Endothelial cell of umbilical vein (primary cell): Measurements from ENCODE around the gene SELENON. TPM values are rescaled to one million over a fixed set of nuclear protein-coding genes. Genes with fewer than 3 reads are reported as not detected.

ENCODE experiments used
- BruUV-seq: library from RNA; stranded (reverse); fragments of 400-500 nt; replicated peaks from 2 replicates; lab custom pipeline; 2021; lab: Mats Ljungman, UMichigan
- CTCF ChIA-PET: fragments of 300-600, 350-600 bp; sonication (Branson Sonifier 250); formaldehyde crosslinking; loops from one replicate; lab custom pipeline; 2021; ENCODE audit warnings: antibody characterized with exemption, inconsistent platforms; lab: Charles Lee
- POLR2A ChIA-PET: fragments of 300-600, 350-600 bp; sonication (Branson Sonifier 250); formaldehyde crosslinking; loops from one replicate; lab custom pipeline; 2021; ENCODE audit warnings: antibody characterized with exemption, inconsistent platforms; lab: Charles Lee
- DNase-seq: peaks from one replicate; pipeline ENCODE4 v3.0.0-alpha.2; 2011; ENCODE audit warnings: low read depth, low spot score
- FAIRE-seq: peaks from 2 replicates; lab custom pipeline; 2011; peaks lifted over from hg19 to GRCh38; lab: Jason Lieb, UNC
- H2AFZ ChIP-seq: 2 replicates; pipeline ENCODE4 v1.6.0; 2012; ENCODE audit warnings: low read depth, low read length, control low read depth, inconsistent platforms
- H3K27ac ChIP-seq: 2 replicates; pipeline ENCODE4 v1.5.1; 2011; ENCODE audit warnings: low read depth, mild to moderate bottlenecking, control low read depth, low read length, moderate library complexity; ENCODE audit not compliant: insufficient read depth
- H3K27me3 ChIP-seq, 2 experiments: 2 replicates each; pipeline versions ENCODE4 v1.6.0 to v1.6.1; 2011; ENCODE audit warnings: low read length in 2 of 2, mixed read lengths in 1 of 2; ENCODE audit not compliant: control insufficient read depth in 2 of 2, insufficient read depth in 2 of 2
- H3K36me3 ChIP-seq, 2 experiments: 2 replicates in 1 of 2; 3 replicates in 1 of 2; pipeline ENCODE4 v1.5.1; 2011; ENCODE audit warnings: low read length in 2 of 2, mild to moderate bottlenecking in 1 of 2, moderate library complexity in 1 of 2; ENCODE audit not compliant: control insufficient read depth in 2 of 2, insufficient read depth in 2 of 2; ENCODE audit errors: extremely low read depth in 1 of 2
- H3K4me1 ChIP-seq: 3 replicates; pipeline ENCODE4 v1.5.1; 2011; ENCODE audit warnings: mild to moderate bottlenecking, low read length; ENCODE audit not compliant: control insufficient read depth, insufficient read depth; ENCODE audit errors: extremely low read depth
- H3K4me2 ChIP-seq: 2 replicates; pipeline ENCODE4 v1.6.1; 2011; ENCODE audit warnings: low read length, control low read depth, mixed read lengths; ENCODE audit not compliant: insufficient read depth
- H3K4me3 ChIP-seq, 3 experiments: fragments of 200-600 bp in 1 of 3; sonication (generic), shearing (Covaris generic) in 1 of 3; replicated peaks in 1 of 3; 2 replicates each; pipeline ENCODE4 v1.5.1; 2011 to 2016; ENCODE audit warnings: control low read depth in 3 of 3, low read length in 3 of 3, mild to moderate bottlenecking in 2 of 3, inconsistent platforms in 1 of 3, low read depth in 1 of 3, moderate library complexity in 1 of 3; ENCODE audit not compliant: insufficient read depth in 1 of 3
- H3K79me2 ChIP-seq: 2 replicates; pipeline ENCODE4 v1.6.0; 2012; ENCODE audit warnings: low read length, inconsistent platforms; ENCODE audit not compliant: control insufficient read depth, insufficient read depth
- H3K9ac ChIP-seq: replicated peaks from 2 replicates; pipeline ENCODE3; 2011; ENCODE audit warnings: low read length, control low read depth; ENCODE audit not compliant: insufficient read depth; ENCODE audit errors: extremely low read depth
- H3K9me1 ChIP-seq: replicated peaks from 3 replicates; pipeline ENCODE4 v1.6.0; 2011; ENCODE audit warnings: mild to moderate bottlenecking, low read length; ENCODE audit not compliant: control insufficient read depth, insufficient read depth; ENCODE audit errors: extremely low read depth
- H3K9me3 ChIP-seq: replicated peaks from 2 replicates; pipeline ENCODE4 v1.5.1; 2012; ENCODE audit warnings: low read length, inconsistent platforms; ENCODE audit not compliant: control insufficient read depth, insufficient read depth
- H4K20me1 ChIP-seq: replicated peaks from 2 replicates; pipeline ENCODE3; 2011; ENCODE audit warnings: mild to moderate bottlenecking, low read length; ENCODE audit not compliant: control insufficient read depth, insufficient read depth; ENCODE audit errors: extremely low read depth
- CTCF ChIP-seq, 2 donors: IDR thresholded peaks; 1 replicate in 1 of 2; 2 replicates in 1 of 2; pipeline ENCODE4 v1.5.1; 2011; ENCODE audit warnings: low read length in 2 of 2, mild to moderate bottlenecking in 2 of 2, moderate library complexity in 2 of 2, control low read depth in 1 of 2, inconsistent platforms in 1 of 2, low read depth in 1 of 2; ENCODE audit not compliant: insufficient read depth in 1 of 2; ENCODE audit errors: extremely low read depth in 1 of 2
- EZH2 ChIP-seq: IDR thresholded peaks from 2 replicates; pipeline ENCODE4 v1.6.1; 2012; ENCODE audit warnings: borderline replicate concordance, low read depth, mild to moderate bottlenecking, moderate library complexity, low read length, inconsistent platforms; ENCODE audit not compliant: severe bottlenecking
- FOS ChIP-seq: IDR thresholded peaks from 2 replicates; pipeline ENCODE4 v1.6.1; 2011; ENCODE audit warnings: mild to moderate bottlenecking, low read length, moderate library complexity, borderline replicate concordance; ENCODE audit not compliant: insufficient read depth
- GATA2 ChIP-seq: IDR thresholded peaks from 2 replicates; pipeline ENCODE4 v1.7.0; 2011; ENCODE audit warnings: low read depth, mild to moderate bottlenecking, moderate library complexity, mixed read lengths, low read length; ENCODE audit not compliant: insufficient read length, insufficient read depth
- JUN ChIP-seq: IDR thresholded peaks from 2 replicates; pipeline ENCODE4 v1.6.1; 2011; ENCODE audit warnings: borderline replicate concordance, low read depth; ENCODE audit not compliant: insufficient read length, insufficient read depth
- MAX ChIP-seq: IDR thresholded peaks from 2 replicates; pipeline ENCODE4 v1.6.1; 2011; ENCODE audit not compliant: insufficient read depth, insufficient read length
- MYC ChIP-seq: IDR thresholded peaks from one replicate; pipeline ENCODE4 v1.6.1; 2011; ENCODE audit warnings: mild to moderate bottlenecking, low read depth, low read length
- POLR2A ChIP-seq: IDR thresholded peaks from 2 replicates; pipeline ENCODE4 v1.6.1; 2012; ENCODE audit warnings: low read depth, mild to moderate bottlenecking, control low read depth, low read length
- POLR2AphosphoS5 ChIP-seq: IDR thresholded peaks from 2 replicates; pipeline ENCODE4 v1.6.1; 2012; ENCODE audit warnings: low read depth, mild to moderate bottlenecking, control low read depth, low read length, moderate library complexity; ENCODE audit not compliant: insufficient read depth
- dilution Hi-C: fragments of 300-500 bp; cut with MboI; formaldehyde crosslinking; loops from one replicate; pipeline ENCODE4 v1.15.0; 2019; ENCODE audit warnings: low sequenced_read_pairs; ENCODE audit not compliant: extremely low pct_ligation_motif_present
- intact Hi-C: fragments of 100-400 bp; cut with micrococcal nuclease; formaldehyde crosslinking; loops from one replicate; pipeline ENCODE4 v1.10.0; 2022
- polyA plus RNA-seq, 4 experiments: library from polyadenylated mRNA; depleted of rRNA in 3 of 4; stranded (reverse) in 3 of 4; unstranded in 1 of 4; fragments of >200 nt; gene quantifications; 2 replicates each; pipeline versions ENCODE4 v1.2.1 to v1.2.3, GENCODE V29; 2011 to 2012; ENCODE audit warnings: missing spikeins in 1 of 4
- total RNA-seq: library from RNA; stranded (reverse); gene quantifications from 2 replicates; pipeline ENCODE4 v1.2.3, GENCODE V29; 2021

SELENON gene
- total and polyA plus RNA-seq, 2 donors (not counting 3 experiments of a cell fraction or from before 2014, with no cell fraction given): 117 to 182 TPM

- CTCF ChIA-PET: interaction anchor here (0.9 to 1.3 kb wide), 2 partner anchors 8 to 162 kb away, joined by 3 to 5 read pairs; no protein-coding TSS in a partner anchor
- no peaks in the 10 kb centered on the region for H3K9me1 ChIP-seq
- H3K36me3 ChIP-seq: no peaks in the 10 kb centered on the region
- H3K9ac ChIP-seq: no peak overlapping the region
- H3K27ac ChIP-seq: no peak overlapping the region
- no peaks in the 10 kb centered on the region for H3K27me3 ChIP-seq
- H2AFZ ChIP-seq: no peak overlapping the region
- POLR2A ChIA-PET: no interaction called here
- H3K4me2 ChIP-seq: no peak overlapping the region
- H4K20me1 ChIP-seq: no peaks in the 10 kb centered on the region
- dilution Hi-C loops: no loop called here
- TF ChIP-seq POLR2AphosphoS5 (no peak), POLR2A (no peak)
- H3K4me1 ChIP-seq: no peaks in the 10 kb centered on the region
- no TSS peak for BruUV-seq
- no peak for DNase-seq
- no peaks in the 10 kb centered on the region for H3K9me3 ChIP-seq
- no peak for FAIRE-seq
- H3K79me2 ChIP-seq: no peaks in the 10 kb centered on the region
- no peak overlapping the region for H3K4me3 ChIP-seq
- intact Hi-C loops: no loop called here
Observed at GRCh38 chr1:25780318-25781129, 19.5 kb upstream of the SELENON start.

- H3K27me3 ChIP-seq: no peaks in the 10 kb centered on the region
- DNase-seq (no peak), FAIRE-seq (no peak)
- H4K20me1 ChIP-seq: no peaks in the 10 kb centered on the region
- H3K36me3 ChIP-seq: no peaks in the 10 kb centered on the region
- no peak overlapping the region for H3K4me3 ChIP-seq
- no peak overlapping the region for H3K27ac ChIP-seq
- H3K9me3 ChIP-seq: no peaks in the 10 kb centered on the region
- H3K4me2 ChIP-seq: no peak overlapping the region
- TF ChIP-seq MAX: no peak
- no peak for TF ChIP-seq GATA2
- no peak for TF ChIP-seq POLR2A
- no peak for TF ChIP-seq JUN
- no peak for TF ChIP-seq EZH2
- no peak for TF ChIP-seq MYC
- no peak for TF ChIP-seq POLR2AphosphoS5
- no peak for TF ChIP-seq FOS
- TF ChIP-seq CTCF (IDR thresholded peaks at IDR 0.05; ENCODE audit: extremely low read depth in 1 of 2, insufficient read depth in 1 of 2, low read depth in 1 of 2, low read length in 2 of 2): no peak
- intact Hi-C loops: no loop called here
- no peaks in the 10 kb centered on the region for H3K9me1 ChIP-seq
- no TSS peak for BruUV-seq
- H3K4me1 ChIP-seq: no peaks in the 10 kb centered on the region
- ChIA-PET CTCF (no interaction called here), POLR2A (no interaction called here)
- H2AFZ ChIP-seq: no peak overlapping the region
- no peaks in the 10 kb centered on the region for H3K79me2 ChIP-seq
- no peak overlapping the region for H3K9ac ChIP-seq
- dilution Hi-C loops: no loop called here
Observed at GRCh38 chr1:25781130-25781433, 18.9 kb upstream of the SELENON start.
